HG02623 (cell line): ENCODE measurements around the gene OR5AP2.
"Not testable (repeated sequence)": the region's sequence is repeated elsewhere in the genome, so short reads cannot be mapped to it uniquely, and the experiment has no call there.

Source experiments
- ATAC-seq: cut with Tn5 transposase; IDR thresholded peaks from one replicate; pipeline ENCODE4 v1.9.1; 2021; ENCODE audit warnings: moderate library complexity; ENCODE audit not compliant: unreplicated experiment

Gene OR5AP2

DNA sequence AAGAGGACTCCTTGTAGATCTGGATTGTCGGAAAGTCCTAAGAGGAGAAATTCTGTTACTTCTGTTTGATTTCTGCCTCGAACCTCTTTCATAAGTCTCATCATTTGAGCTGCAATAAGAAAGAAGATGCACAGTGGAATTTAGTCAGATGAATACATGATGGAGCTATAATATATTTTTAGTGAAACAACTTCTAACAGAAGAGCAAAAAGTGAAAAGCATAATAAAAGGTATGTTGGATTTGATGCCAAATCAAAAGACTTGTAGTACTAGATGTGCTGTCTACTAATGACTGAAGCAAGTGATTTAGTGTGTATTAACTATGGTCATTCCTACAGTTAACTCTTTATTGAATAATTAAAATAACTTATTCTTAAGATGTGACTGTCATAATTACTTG, at the start of gene OR5AP2:
Gene OR5AP2, minus strand, starts transcription at position 101 of the 400 bp plus-strand sequence. Its CDS starts 0 bp downstream, at position 101.
- no peak for ATAC-seq

DNA sequence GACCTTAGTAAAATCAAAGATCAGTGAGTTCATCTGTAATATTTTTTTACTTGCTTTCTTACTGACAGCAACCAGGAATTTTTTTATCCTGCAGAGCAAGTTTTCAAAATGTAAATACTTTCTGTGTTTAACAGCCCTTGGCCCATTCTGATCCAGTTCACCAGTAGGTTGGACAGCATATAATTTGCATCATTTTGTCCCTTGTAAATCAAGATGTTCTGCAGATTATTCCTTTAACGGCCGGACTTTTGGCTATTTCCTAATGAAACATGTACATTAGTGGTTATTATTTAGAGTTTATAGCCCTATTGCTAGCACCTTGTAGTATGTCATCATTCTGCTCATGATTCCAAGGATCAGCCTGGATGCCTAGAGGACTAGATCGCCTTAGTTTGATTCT, 48.9 kb upstream of the OR5AP2 start:
- not testable (repeated sequence) for ATAC-seq

GRCh38 chr11:56688554-56689100, 46.4 kb upstream of the OR5AP2 start:
- ATAC-seq: no peak

- ATAC-seq: no peak
Measured at GRCh38 chr11:56670984-56671383, 28.7 kb upstream of the OR5AP2 start.

- no peak for ATAC-seq
Measured at GRCh38 chr11:56663386-56663785, 21.1 kb upstream of the OR5AP2 start, which contains the start of gene OR5AR1. TSS of gene OR5AR1 (plus strand) at chr11:56663686. CDS start at chr11:56663686, 0 bp downstream.

- no peak for ATAC-seq
Measured at GRCh38 chr11:56659755-56660154, 17.5 kb upstream of the OR5AP2 start.

- no peak for ATAC-seq
Measured at GRCh38 chr11:56637500-56637899, 4.7 kb downstream of the OR5AP2 start.

DNA sequence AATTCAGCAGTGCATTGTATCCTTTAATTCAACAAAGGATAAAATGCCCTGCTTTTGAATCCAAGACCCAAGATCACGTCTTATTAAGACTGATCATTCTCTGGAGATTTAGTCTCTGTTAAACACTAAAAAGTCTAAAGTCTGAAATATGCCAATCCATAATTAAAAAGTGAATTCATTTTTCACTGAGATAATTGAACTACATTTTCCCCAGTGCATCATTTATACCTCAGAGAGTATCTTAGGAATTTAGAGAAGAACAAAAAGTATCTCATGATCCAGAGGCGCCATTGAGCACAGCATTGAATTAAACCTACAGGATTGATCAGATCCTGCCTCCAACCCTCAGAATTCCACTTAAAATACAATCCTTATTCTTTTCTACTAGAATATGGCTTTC, 5.4 kb downstream of the OR5AP2 start:
- ATAC-seq: no peak

DNA sequence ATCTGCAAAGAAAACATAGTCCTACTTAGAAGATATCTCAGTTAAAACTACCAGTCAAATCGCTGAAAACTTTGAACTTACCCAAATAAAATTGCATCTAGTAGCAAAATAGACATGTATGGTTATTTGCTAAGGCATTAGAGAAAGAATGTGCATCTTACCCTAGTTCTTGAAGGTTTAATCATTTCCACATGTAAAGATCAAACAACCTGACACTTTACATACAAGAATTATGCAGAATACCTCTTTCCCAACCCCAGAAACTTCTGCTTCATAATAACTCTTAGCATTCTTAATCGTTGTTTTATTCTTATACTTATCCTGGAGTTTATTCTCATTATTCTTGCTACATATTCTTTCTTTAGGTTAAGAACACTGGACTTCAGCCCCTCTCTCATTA, 9.9 kb downstream of the OR5AP2 start:
- no peak for ATAC-seq

DNA sequence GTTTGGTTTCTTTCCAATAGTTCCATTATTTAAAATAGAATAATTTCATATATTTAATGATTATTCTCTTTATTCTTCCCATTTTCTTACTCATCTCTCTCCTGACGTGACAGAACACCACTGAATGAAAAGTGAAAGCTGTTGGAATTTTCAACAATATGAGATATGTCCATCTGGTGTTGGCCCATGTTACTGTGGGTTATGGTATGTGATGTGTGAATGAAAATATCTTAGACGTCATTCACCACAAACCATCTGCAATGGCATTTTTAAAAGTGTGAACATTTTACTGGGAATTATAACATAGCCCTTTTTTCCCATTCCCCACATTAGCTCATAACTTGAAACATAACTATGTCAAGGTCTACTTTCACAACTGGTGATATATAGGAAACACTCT, 16.3 kb downstream of the OR5AP2 start:
- ATAC-seq: no peak

GRCh38 chr11:56624661-56625110, 17.6 kb downstream of the OR5AP2 start:
- peak; percentile 83 for ATAC-seq

DNA sequence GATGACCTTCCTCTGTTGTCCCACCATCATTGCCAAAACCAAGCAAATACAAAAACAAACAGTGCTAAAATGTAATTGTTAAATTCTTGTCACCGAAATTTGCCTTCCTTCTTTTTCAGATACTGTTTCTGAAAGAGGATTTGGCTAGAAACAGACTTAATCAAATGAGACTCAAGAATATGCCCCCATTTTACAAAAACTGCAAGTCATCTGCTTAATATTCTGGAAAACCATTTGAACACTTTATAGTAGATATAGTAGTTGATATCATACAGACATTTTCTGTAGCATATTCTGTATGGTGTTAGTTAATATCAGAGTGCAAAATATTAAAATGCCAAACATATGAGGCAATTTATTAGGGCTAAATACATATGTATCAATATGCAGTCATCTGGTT, 31.1 kb downstream of the OR5AP2 start:
- ATAC-seq: no peak

DNA sequence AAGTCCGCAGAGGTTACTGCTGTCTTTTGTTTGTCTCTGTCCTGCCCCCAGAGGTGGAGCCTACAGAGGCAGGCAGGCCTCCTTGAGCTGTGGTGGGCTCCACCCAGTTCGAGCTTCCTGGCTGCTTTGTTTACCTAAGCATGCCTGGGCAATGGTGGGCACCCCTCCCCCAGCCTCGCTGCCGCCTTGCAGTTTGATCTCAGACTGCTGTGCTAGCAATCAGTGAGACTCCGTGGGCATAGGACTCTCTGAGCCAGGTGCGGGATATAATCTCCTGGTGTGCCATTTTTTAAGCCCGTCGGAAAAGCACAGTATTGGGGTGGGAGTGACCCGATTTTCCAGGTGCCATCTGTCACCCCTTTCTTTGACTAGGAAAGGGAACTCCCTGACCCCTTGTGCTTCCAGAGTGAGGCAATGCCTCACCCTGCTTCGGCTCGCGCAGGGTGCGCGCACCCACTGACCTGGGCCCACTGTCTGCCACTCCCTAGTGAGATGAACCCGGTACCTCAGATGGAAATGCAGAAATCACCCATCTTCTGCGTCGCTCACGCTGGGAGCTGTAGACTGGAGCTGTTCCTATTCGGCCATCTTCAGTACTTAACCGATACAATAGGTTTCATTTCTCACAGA, 50.0 kb downstream of the OR5AP2 start:
- not testable (repeated sequence) for ATAC-seq
